HG03460 (cell line): Measurements from ENCODE around the gene BCAS4.
"Not testable (repeated sequence)": the region's sequence is repeated elsewhere in the genome, so short reads cannot be mapped to it uniquely, and the experiment has no call there.

Experiments
- ATAC-seq: cut with Tn5 transposase; IDR thresholded peaks from one replicate; pipeline ENCODE4 v1.9.1; 2021; ENCODE audit not compliant: unreplicated experiment

Gene BCAS4

DNA sequence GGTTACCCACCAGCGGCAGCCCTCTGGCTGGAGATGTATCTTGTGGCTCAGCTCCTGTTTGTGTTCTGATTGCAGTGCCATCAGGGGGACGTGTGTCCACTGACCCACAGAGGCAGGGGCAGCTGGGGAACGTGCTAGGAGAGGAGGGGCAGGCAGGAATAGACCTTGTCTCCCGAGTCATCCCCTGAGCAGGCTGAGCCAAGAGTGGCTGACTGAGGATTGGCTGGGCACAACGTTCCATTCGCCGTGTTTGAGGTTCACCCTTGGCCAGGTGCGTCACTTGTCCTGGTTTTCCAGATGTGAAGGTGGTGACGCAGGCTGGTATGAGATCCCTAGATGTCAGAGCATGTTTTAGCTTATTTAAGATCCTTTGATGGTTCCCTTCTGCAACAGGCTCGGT is 78.7 kb downstream of the BCAS4 start:
- no peak for ATAC-seq

DNA sequence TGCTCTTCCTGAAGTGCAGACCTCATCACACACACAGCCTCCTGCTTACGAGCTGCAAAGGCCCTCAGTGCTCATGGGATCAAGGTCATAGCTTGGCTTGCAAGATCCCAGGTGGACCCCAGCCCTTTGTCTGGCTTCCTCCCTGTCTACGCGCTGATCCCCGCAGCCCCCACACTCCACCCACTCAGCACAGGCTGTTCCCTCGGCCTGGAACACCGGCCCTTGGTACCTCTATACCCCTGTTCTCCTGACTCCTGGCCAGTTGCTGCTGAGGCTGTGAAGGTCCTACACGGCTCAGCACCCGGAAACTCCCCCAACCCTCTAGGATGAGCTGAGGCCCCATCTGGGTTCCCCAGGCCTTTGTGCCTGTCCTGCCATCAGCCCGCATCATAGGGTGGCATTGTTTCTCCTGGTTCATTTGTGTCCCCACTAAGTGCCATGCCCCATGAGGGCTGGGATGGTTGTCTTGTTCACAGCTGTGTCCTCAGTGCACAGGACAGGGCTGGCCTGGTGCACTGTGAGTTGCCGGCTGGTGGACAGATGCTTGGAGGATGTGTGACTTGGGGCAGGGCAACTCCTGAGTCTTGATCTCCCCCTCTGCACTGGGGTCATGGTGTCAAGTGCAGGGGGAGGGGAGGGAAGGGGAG is 79.4 kb downstream of the BCAS4 start:
- ATAC-seq, result no peak

DNA sequence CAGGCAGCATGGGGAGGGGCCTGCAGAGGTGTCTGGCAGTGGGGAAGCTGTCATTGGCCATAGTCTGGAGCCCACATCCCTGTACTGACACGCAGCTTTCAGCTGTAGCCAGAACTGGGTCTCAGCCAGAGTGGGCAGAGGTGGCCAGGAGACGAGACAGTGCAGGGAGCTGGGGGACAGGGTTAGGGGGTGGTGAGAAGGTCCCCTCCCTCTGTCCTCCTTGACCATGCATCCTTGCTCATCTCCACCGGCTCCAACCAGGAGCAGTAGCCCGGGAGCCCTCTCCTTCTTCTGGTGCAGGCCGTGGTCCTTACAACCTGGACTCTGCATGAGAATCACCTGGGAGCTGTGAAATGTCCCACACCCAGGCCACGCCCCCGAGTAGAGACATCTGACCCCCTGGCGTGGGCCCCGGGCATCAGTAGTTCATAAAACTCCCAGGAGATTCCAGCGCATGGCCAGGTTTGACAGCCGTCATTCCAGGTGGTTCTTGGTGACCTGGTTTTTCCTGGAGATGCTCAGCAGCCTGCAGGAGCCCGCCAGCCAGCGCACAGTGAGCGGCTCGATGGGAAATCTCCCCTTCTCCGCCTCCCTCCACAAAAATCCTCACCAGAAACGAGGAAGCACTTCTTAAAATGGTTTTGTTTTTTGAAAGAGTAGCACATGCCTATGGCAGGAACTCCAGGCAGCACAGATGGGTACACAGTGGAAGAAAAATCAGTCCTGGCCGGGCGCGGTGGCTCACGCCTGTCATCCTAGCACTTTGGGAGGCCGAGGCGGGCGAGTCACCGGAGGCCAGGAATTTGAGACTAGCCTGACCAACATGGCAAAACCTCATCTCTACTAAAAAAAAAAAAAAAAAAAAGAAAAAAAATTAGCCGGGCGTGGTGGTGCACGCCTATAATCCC is 80.2 kb downstream of the BCAS4 start:
- ATAC-seq, result no peak

DNA sequence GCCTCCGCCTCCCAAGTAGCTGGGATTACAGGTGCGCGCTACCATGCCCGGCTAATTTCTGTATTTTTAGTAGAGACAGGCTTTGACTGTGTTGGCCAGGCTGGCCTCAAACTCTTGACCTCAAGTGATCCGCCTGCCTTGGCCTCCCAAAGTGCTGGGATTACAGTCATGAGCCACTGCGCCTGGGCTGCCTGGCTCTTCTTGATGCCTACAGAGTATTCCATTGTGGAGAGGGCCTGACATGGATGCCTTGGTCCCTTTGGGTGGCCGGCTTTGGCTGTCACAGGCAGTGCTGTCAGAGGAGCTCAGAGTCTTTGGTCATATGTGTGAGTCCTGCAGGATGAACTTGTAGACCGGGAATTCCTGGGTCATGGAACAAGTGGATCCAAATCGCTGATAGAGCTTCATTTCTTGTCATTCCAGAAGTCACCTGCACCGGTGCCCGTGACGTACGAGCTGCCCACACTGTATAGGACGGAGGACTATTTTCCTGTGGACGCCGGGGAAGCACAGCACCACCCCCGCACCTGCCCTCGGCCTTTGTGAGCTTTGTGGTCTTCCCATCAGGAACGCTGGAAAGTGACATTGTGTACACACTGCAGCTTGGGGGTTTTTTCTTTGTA is 81.3 kb downstream of the BCAS4 start:
- ATAC-seq, result no peak

DNA sequence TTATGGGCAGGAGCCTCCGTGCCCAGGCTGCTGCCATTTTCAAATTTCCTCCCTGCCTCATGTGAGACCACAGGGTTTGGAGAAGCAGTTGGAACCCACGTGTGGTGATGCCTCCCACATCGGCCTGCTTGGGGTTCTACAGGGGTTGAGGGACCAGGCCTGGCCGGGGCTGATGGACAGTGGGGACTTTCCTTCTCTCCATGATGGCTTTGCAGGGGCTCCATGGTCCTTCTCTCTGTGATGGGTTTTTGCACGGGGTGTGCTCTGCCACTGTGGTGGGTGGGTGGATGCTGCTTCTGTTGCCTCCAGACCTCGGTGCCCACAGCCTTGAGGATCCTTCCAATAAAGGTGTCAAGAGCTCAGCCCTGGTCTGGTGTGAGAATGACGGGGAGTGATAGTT is 82.0 kb downstream of the BCAS4 start:
- ATAC-seq, result no peak

DNA sequence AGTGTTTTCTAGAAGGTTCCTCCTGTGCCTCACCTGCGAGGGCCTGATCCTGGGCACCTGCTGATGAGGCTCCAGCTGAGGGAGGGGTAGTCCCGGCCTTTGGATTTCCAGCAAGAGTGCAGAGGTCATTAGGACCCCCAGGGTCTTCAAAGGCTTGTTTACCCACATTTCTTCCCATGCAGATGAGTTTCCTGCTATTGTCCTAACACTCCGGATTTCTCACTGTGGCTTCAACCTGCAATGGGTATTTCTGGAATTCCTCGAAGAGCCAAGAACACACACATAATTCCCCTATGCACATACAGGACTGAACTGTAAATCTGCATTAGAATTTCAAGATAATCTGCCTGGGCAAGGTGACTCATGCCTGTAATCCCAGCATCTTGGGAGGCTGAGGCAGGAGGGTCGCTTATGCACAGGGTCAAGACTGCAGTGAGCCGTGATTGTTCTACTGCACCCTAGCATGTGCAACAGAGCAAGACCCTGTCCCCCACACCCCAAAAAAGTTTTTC is 82.4 kb downstream of the BCAS4 start:
- ATAC-seq, result no peak

DNA sequence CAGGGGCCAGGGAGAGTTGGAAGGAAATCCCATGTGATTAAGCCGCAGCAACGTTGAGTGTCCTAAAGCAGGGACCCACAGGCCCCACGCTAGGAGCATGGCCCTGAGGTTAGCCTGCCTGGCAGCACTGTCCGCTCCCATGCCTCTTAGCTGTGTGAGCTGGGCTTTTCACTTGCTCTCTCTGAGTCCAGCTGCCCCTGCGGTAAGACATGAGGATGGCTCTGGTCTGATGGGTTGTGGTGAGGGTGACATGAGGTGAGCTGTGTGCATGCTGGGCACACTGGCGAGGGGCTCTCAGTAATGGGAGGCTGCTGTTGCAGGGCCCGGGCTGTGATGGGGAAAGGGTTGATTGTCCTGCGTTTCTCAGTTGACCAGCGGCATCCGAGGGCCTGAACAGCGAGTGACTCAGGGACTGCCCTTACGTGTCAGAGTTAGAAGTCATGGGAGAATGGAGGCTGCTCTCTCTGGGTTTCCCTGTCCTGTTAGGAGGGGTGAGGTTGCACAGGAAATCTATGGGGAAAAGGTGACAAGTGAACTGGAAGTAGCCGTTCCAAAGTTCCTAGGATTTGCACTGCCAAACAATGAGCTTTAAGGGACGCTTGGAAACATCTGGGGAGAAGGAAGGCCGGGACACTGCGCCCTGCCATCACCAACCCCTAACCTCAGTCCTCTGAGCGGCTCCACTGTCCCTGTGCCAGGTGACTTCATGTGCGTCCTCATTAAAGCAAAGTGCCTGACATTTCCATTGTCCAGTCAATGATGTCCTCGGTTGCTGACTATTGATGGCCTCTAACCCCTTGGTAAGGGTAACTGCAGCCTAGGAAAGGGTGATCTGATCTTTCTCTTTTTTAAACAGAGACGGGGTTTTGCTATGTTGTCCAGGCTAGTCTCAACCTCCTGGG is 85.0 kb downstream of the BCAS4 start:
- ATAC-seq, result no peak

DNA sequence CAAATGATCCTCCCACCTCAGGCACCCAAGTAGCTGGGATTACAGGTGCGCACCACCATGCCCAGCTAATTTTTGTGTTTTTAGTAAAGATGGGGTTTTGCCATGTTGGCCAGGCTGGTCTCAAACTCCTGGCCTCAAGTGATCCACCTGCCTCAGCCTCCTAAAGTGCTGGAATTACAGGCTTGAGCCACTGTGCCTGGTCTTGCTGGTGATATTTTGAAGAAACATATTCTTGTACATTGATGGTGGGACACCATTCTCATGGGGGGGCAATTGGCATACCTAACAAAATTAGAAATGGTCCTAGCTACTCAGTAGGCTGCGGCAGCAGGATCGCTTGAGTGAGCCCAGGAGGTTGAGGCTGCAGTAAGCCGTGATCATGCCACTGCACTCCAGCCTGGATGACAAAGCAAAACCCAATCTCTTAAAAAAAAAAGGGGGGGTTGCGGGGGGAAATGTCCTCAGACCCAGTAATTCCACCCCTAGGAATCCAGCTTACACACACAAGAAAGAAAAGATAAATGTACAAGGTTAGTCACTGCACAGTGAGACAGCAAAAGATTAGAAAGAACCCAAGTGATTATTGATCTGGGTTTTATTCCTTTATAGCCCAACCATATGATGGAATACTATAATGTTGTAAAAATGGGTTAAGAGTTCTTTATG is 87.0 kb downstream of the BCAS4 start:
- ATAC-seq, result not testable (repeated sequence)

DNA sequence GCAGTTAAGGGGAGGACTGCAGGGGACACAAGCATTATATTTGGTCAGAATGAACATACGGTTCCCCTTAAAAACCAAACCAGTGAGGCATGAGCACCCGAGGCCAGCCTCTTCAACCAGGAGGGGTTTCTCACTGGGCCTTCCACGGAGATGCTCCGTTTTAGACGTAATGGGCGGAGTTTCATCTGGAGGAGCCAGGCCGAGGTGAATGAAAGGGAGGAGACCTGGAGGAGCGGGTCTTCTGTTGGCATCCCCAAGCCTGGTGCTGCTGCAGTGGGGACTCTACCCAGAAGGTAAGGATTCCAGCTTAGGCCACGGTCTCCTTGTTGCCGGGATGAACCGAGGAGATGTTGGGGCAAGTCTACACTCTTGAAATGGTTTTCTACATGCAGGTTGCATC is 89.0 kb downstream of the BCAS4 start:
- no peak for ATAC-seq

DNA sequence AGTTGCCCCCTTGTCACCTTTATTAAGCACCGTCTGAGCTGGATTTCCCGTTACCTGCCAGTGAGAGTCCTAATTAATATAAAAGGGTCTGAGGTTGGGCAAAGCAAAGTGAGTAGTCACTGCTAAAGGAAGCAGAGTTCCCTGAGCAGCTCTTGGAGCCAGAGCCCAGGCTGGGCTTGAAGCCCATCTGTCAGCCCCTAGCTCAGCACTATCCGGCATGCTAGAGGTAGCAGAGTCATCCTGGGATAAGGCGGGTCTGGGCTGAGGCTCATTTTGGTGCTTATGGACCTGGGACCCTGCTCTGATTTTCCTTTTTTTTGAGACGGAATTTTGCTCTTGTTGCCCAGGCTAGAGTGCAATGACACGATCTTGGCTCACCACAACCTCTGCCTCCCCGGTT is 90.2 kb downstream of the BCAS4 start:
- no peak for ATAC-seq

DNA sequence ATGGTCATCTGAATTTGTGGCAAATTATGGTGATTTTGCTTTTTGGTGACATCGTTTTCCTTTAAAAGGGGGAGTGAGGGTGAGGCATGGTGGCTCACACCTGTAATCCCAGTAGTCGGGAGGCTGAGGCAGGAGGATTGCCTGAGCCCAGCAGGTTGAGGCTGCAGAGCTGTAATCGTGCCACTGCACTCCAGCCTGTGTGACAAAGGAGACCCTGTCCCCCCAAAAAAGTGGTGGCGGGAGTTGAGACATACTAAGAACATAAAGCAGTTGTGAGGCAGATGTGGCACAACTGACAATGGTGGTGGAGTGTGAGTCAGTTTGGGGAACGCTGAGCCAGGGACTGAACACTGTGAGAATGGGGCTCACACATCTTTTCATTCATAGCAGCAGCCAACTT is 90.9 kb downstream of the BCAS4 start:
- ATAC-seq, result no peak

DNA sequence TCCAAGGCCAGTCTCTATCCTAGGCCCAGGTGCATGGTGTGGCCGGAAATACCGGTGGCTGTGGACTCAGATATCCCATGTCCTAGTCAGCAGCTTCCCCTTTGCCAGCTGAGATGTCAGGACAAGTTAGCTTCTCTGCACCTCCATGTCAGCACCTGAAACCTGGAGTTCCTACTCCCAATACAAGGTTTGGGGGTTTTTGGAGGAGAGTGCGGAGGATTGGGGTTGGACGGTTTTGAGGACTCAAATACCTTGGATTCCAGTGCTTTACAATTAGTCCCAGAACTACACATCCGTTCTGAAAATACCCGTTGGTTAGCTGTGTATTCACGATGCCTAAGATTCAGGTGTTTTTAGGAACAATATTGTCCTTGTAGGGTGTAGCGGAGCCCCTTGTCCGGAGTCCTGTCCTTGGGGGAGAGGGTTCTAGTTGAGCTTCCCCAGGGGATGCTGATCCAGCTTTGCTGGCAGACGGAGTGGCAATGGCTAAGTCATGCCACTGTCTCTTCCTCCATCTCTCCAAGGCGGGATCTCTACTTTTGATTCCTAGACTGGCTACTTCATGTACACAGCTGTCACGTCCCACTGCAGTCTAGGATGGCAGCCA is 91.4 kb downstream of the BCAS4 start:
- ATAC-seq, result no peak

DNA sequence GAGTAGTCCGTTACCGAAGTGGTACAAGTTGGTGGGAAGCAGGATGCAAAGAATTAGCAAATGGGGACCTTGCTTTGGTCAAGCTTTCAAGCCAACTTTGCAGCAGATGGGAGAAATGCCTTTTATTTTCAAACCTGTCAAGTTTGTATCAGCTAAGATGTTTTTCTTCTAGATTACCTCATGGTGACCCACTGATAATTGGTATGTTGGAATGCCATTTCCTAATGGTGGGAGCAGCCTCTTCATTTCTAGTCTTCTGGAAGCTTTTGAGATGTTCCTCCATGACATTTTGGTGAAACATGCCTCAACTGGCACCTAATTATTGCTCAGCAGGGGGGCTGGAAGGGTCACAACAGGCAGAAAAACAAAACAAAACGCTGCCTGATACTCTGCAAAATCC is 92.7 kb downstream of the BCAS4 start:
- no peak for ATAC-seq

DNA sequence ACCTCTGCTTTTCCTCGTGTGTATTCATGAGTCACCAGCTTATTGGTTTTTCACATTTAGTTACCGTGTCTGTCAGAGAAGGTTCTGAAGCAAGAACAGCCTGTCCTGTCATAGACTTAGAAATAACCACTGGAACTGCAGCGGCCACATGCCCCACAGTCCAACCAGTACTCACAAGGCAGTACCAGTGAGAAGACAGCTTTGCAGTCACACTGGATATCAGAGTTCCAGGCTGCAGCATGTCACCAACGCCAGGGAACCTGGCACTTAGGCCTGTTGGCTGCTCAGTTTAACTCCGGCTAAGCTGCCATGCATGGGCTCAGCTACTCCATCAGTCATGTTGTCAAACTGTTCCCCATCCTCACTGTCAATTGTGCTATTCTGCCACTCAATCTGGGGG is 96.3 kb downstream of the BCAS4 start:
- ATAC-seq, result no peak

DNA sequence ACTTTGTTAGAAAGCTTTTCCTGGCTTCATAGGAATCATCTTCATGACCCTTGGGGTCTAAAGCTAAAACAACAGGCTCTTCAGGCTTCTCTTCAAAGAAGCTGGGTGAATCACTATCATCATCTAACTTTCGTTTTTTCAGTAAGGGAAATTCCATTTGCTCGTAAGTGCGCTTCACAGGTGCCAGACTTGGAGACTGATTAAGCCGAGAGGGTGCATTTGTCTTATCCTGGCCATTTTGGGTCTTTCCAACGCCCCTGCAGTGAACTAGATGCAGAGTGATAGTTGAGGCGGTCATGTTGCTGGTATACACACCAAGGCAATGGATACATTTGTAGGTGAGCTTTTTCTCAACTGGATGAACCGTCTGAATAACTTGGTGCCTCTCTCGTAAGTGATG is 97.5 kb downstream of the BCAS4 start:
- ATAC-seq, result no peak

DNA sequence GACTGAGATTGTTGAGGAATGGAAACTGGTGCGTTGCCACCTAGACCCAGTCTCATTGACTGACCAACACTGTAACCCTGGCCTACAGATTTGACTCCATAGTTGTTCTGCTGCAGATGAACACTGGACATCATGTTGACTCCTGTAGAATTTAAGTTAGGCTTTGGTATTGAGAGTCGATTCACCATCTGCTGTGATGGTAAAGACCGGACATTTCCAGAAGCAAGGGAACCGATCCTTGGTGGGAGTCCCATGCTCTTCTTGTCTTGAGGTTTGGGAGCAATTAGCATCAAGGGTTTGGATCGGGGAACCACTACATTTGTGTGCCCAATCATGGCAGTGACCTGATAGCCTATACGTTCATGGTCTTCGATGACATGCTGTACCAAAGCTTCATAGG is 98.8 kb downstream of the BCAS4 start:
- no peak for ATAC-seq

DNA sequence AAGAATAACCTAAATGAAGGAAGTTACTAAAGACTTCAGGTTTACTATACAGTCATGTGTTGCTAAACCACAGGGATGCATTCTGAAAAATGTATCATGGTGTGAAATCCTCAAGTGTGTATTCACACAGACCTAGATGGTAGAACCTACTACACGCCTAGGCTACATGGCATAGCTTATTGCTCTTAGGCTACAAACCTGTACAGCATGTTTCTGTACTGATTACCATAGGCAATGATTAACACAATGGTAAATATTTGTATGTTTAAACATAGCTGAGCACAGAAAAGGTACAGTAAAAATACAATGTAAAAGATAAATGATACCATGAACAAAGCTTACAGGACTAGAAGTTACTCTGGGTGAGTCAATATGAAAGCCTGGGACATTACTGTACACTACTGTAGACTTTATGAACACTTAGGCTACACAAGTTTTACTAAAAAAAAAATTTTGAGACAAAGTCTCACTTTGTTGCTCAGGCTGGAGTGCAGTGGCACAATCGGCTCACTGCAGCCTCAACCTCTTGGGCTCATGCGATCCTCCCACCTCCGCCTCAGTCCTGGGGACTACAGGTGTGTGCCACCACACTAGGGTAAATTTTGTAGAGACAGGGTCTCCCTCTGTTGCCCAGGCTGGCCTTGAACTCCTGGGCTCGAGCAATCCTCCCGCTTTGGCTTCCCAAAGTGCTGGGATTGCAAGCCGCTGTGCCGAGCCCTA is 100.4 kb downstream of the BCAS4 start:
- no peak for ATAC-seq

DNA sequence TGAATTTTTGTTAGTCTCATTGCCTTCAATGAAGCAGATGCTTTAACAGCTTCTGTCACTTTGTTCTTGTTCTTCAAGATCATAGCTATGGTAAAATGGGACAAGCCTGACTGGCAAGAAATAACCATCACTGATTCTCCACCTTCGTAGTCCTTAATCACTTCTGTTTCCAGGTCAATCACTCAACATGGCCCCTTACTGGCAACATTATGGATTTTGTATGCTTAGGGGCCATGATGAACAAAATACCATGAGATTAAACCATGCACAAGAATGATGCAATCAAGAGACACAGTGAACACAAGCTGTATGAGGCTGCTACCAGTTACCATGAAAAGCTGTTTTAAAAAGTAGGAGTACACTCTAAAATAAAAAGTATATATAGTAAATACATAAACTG is 103.6 kb downstream of the BCAS4 start:
- no peak for ATAC-seq

DNA sequence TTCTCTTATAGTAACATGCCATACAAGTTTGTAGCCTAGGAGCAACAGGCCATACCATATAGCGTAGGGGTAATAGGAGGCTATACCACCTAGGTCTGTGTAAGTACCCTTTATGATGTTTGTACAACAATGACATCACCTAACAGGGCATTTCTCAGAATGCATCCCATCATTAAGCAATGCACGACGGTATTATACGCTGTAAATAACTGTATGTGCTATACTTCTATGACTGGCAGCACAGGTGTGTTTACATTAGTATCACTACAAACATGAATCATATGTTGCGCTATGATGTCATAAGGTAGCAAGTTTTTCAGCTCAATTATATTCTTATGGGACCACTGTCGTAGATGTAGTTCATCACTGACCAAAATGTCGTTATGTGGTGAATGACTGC is 105.4 kb downstream of the BCAS4 start:
- ATAC-seq, result no peak
